Mucosa of stomach (tissue), 1 donor: ENCODE results near the gene NRN1.

Experiments used
- H3K27me3 ChIP-seq: one replicate; pipeline ENCODE4 v1.7.0; 2013; ENCODE audit warnings: mild to moderate bottlenecking, low read length; ENCODE audit not compliant: control insufficient read depth, insufficient read depth
- H3K36me3 ChIP-seq: one replicate; pipeline ENCODE4 v1.7.0; 2013; ENCODE audit warnings: low read length; ENCODE audit not compliant: control insufficient read depth, insufficient read depth
- H3K4me1 ChIP-seq: one replicate; pipeline ENCODE4 v1.7.0; 2013; ENCODE audit warnings: mild to moderate bottlenecking, low read length; ENCODE audit not compliant: control insufficient read depth, insufficient read depth
- H3K4me3 ChIP-seq: one replicate; pipeline ENCODE4 v1.7.0; 2013; ENCODE audit warnings: low read length
- H3K9ac ChIP-seq: one replicate; pipeline ENCODE4 v1.7.0; 2013; ENCODE audit warnings: mild to moderate bottlenecking, low read length, moderate library complexity
- H3K9me3 ChIP-seq: one replicate; pipeline ENCODE4 v1.7.0; 2013; ENCODE audit warnings: mild to moderate bottlenecking, low read length, moderate library complexity; ENCODE audit not compliant: control insufficient read depth
- donor health status: Pancreatic carcinoma.

The NRN1 gene

DNA sequence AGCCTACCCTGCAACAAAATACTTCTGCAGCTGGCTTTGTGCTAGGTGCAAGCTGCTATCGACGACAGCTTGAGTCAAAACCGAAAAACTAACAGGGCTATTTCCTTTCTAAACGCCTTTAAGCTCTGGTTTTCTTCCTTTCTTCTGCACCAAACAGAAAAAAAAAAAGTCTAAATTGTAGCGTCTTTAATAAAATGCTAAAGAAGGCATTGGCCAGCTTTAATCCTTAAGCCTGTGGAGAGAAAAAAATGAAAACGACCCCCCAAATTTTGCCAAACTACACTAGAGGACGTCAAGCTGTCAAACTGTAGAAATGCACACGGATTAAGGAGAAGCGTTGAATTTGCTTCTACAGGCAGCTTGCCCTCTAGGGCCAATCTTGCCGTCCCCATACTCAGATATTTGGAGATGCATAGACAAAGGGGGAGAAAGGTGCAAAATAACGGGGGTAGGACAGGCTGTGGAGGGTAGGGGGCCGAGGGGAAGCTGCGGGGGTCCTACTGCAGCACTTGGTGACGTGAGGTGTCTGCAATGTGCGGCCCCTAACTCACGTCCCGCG lies 1.4 kb upstream of the NRN1 start:
- no peak overlapping the region for H3K4me3 ChIP-seq
- no peak overlapping the region for H3K9ac ChIP-seq
- peaks cover 6% of the 10 kb centered on the region for H3K9me3 ChIP-seq
- no peaks in the 10 kb centered on the region for H3K36me3 ChIP-seq
- peaks cover 70% of the 10 kb centered on the region for H3K27me3 ChIP-seq
- peaks cover 38% of the 10 kb centered on the region for H3K4me1 ChIP-seq

DNA sequence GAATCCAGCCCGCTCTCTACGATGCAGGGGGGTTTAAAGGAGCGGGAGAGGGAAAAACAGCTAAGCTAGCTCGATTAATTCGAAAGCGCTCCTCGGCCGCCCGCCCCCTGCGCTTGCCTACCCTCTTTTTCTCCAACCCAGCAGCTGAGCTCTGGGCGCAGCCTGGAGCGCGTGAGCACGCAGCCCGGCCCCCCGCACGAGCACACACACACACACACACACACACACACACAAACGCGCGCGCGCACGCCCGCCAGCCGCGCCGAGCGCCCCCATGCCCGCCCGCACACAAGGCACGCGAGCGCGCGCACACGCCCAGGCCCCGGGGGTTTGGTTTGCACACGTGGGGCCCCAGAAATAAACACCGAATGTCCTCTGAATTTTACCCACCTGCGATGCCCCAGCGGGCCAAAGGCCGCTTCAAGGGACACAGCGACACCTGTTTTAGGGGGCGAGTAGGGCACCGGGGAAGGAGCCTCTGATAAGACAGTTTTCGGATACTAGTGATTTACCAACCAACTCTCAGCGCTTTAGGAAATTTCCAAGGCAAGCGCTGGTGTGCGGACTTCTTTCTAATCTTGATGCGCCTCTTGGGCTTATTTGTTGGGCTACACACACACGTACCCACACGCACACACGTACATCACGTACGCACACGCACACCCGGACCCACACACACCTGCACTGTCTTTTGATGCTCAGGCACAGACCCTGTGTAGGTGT lies 802 bp upstream of the NRN1 start:
- Histone ChIP-seq H3K9ac (no peak overlapping the region), H3K4me1 (peaks cover 44% of the 10 kb centered on the region), H3K36me3 (no peaks in the 10 kb centered on the region), H3K9me3 (peaks cover 6% of the 10 kb centered on the region), H3K27me3 (peaks cover 77% of the 10 kb centered on the region), H3K4me3 (no peak overlapping the region)

DNA sequence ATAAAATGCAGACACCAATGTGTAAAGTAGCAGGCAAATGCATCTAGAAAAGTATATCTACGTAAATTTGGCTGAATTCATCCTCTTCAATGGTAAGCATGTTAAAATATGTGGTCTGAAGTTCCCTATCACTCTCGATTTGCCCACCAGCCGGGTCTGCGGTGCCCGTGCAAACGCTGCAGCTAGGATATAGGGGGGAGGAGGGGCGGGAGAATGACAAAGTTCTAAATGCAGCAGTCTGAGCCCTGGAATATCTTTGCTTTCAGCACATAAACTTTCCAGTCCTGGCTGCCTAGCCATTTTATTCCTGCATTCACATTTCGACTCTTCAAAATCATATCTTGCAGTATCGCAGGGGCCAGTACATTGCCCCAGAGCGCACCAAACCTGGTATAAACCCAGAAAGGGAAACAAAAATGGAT lies 708 bp downstream of the NRN1 start:
- H3K36me3 ChIP-seq = no peaks in the 10 kb centered on the region
- H3K9ac ChIP-seq = no peak overlapping the region
- H3K4me1 ChIP-seq = peaks cover 44% of the 10 kb centered on the region
- no peak overlapping the region for H3K4me3 ChIP-seq
- H3K9me3 ChIP-seq = peaks cover 6% of the 10 kb centered on the region
- peaks cover 92% of the 10 kb centered on the region for H3K27me3 ChIP-seq

DNA sequence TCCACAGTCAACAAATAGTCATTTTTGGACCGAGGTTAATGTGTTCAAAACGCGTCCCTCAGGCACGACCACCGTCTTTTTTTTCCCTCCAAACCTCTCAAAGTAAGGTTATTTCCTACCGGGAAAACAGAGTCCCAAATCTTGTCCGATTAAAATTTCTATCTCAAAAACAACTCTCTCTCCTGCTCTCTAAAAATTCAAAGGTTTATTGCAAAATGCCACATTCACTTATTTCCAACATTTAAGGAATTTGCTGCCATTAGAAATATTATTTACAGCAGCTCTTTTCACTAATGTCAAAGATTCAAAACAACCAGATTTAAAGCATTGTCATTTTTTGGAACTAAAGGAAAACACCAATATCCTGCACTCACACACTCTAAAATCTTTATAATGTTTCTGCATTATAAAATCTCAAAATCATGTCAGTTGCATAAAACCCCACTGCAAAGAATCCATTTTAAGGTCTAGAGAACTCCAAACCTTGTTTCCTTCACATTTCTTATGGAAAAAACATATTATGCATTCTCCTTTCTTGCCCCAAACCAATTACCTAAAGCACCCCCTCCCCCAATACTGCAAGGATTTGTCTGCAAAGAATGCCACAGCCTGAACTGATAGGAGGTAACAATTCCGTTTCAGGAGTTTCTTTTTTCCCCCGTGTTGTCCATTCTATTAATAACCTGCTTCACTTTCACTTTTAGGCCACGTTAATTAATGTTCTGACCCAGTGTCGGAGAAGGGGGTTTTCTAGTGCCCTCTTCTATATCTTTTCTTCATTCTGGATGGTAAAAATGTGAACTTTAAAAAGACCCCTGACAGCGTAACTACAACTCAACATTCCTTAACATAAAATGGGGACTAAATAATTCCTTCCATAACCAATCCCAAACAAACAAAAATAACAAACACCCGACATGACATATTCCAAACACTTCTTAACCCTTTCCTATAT lies 1.4 kb downstream of the NRN1 start:
- Histone ChIP-seq H3K9ac (no peak overlapping the region), H3K36me3 (no peaks in the 10 kb centered on the region), H3K4me1 (peaks cover 44% of the 10 kb centered on the region), H3K27me3 (peaks cover 99% of the 10 kb centered on the region), H3K4me3 (no peak overlapping the region), H3K9me3 (peaks cover 6% of the 10 kb centered on the region)

DNA sequence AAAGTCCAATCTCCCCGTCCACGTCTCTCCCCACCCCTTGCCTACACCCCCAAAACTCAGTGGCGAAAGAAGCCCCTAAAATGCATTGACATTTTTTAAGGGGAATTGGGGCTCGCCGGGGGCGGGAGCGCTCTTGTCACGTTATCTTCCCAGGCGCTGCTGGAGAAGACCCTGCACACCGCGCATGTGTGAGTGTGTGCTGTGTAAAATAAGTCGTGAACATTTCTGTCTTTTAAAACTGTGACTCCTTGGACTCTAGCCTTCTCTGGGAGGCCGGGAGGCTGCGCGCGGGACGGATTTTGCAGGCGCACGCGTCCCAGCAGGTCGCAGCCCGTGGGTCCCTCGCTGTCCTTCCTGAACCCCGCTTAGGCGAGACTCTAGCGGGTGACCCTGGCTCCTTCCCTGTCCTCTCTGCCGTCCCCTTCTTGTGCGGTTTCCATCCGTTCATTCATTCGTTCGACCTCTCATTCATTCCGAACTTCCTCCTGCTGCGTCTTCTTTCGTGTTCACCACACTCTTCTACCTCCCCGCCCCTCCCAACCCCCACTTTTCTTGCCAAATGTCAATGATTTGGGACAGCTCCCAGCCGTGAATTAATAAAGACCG lies 2.2 kb downstream of the NRN1 start:
- Histone ChIP-seq H3K27me3 (peaks cover 100% of the 10 kb centered on the region), H3K36me3 (no peaks in the 10 kb centered on the region), H3K9me3 (peaks cover 6% of the 10 kb centered on the region), H3K4me1 (peaks cover 48% of the 10 kb centered on the region), H3K9ac (no peak overlapping the region), H3K4me3 (no peak overlapping the region)

DNA sequence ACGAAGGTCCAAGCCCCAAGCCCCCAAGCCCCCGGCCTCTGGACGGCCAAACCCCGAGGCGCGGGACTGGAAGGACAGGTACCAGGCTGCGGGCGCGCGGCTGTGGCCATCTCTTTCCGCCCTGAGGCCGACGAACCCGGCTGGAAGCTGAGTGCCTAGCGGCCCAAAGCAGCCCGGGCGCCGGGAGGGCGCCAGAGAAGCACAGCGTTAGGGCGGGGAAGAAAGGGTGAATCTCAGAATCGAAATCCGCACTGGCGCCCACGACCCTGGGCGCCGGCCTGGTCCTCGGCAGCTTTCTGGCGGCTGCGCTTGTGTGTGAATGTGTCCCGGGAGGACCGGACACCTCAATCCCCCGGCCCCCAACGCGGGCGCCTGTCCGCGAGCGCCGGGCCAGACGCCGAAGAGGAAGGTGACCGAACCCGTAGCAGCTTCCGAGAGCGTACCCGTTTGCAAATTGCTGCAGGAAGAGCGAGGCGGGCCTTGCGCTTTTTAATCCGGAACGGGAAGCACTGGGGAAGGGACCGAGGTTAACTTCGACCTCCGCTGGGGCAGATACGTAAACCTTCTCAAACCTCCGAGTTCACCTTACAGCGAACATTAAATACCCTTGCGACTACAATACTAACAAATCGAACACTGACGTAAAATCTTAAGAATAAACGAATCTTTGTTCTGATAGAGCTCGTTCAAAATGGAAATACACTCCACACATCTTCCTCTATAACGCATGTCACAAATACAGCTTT lies 2.9 kb downstream of the NRN1 start:
- no peak overlapping the region for H3K9ac ChIP-seq
- H3K9me3 ChIP-seq = peaks cover 6% of the 10 kb centered on the region
- H3K4me3 ChIP-seq = no peak overlapping the region
- peaks cover 51% of the 10 kb centered on the region for H3K4me1 ChIP-seq
- no peaks in the 10 kb centered on the region for H3K36me3 ChIP-seq
- H3K27me3 ChIP-seq = peaks cover 100% of the 10 kb centered on the region

DNA sequence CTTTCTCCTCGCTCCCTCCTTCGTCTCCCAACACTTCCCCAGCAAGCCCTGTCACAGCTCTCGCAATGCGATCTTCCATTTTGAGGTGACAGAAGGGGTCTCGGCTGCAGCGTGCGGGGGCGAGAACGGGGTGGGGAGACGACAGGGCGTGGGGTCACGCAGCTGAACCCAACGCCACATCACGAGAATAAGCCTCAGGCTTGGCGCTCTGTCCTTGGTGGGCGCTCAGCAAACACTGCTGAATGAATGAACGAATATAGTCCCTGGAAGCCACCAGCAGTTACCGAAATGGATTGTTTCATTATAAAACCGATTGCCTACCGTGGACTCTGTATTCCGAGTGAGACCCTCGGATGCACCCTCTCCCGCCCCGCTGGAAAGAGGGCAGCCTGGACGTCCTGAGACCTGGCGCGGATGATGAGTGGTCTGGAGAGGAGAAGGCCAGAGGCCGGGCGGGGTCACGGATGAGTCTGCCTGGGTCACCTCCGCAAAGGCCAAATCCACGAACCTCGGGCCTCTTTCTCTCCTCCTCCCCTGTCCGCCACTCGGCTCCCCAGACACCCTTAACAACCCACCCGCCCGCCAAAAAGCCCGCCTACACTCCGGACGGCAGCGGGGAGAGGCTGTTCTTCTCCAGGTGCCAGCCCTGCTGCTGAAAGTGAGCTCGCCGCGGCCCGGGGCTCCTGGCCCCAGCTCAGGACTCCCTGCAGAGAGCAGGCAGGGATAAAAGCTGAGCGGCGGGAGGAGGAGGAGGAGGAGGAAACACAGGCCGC lies 3.7 kb downstream of the NRN1 start:
- Histone ChIP-seq H3K27me3 (peaks cover 100% of the 10 kb centered on the region), H3K36me3 (no peaks in the 10 kb centered on the region), H3K9me3 (peaks cover 6% of the 10 kb centered on the region), H3K9ac (no peak overlapping the region), H3K4me1 (peaks cover 48% of the 10 kb centered on the region), H3K4me3 (no peak overlapping the region)

DNA sequence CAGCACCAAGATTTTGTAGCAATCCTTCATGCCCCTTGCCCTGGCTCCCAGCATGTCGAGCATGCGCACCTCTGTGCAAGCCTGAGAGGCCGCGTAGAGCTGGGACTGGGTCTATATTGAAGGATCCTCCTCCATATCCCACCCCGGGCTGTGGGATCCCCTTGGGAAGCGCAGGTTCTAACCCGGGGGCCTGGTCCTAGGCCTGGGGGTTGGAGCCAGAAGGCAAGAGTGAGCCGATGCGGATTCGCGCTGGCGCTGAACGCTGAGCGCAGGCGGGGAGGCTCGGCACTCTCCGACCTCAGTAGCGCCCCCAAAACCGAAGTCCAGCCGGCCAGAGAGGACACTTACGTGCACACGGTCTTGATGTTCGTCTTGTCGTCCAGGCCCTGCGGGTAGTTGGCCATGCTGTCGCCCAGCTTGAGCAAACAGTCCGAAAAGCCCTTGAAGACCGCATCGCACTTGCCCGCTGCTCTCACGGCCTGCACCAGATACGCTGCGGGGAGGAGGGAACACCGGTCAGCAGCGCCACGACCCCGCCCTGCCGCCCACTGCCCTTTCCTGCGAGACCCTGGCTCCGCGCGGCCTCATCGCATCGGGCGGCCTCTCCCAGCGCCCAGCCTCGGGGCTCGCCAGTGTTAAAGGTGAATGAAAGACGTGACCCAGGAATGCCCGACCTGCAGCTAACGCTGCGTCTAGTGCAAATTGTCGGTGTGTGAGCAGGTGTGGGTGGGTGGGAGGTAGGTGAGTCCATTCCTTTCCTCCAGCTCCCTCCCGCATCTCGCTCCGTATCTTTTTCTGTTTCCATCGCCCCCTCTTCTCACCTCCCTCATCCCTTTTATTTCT lies 4.5 kb downstream of the NRN1 start:
- H3K4me3 ChIP-seq = no peak overlapping the region
- peaks cover 46% of the 10 kb centered on the region for H3K4me1 ChIP-seq
- H3K27me3 ChIP-seq = peaks cover 100% of the 10 kb centered on the region
- H3K9ac ChIP-seq = no peak overlapping the region
- H3K36me3 ChIP-seq = no peaks in the 10 kb centered on the region
- peaks cover 6% of the 10 kb centered on the region for H3K9me3 ChIP-seq

DNA sequence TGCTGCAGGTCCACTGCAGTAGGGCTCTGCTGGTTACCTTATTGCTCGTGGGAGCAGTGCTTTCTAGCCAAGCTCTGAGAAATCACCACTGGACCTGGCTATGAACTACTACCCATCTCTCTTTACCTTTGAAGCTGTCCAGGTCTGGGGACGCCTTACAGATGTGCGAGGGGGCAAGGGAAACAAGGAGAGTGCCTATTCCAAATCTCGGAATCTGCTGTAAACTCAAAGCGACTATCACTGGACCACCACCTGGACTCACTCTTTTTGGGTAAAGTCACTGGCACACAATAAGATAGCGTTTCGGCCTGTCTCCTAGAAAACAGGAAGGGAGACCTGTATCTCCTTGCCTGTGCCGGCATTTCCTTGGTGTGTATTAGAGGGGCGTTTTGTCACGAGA lies 5.3 kb downstream of the NRN1 start:
- Histone ChIP-seq H3K4me3 (no peak overlapping the region), H3K4me1 (peaks cover 40% of the 10 kb centered on the region), H3K36me3 (no peaks in the 10 kb centered on the region), H3K27me3 (peaks cover 100% of the 10 kb centered on the region), H3K9me3 (peaks cover 6% of the 10 kb centered on the region), H3K9ac (no peak overlapping the region)
